Measurements from ENCODE around the gene AUTS2. TPM values are rescaled to one million over a fixed set of nuclear protein-coding genes. Genes with fewer than 3 reads are reported as not detected.

The AUTS2 gene
- polyA plus RNA-seq, 3 donors, result 0.08 to 0.35 TPM; not detected in 1

GRCh38 chr7:70006261-70006920, 408.1 kb downstream of the AUTS2 start:
- intact Hi-C loops (cut with micrococcal nuclease), result no loop called here
- no peak for DNase-seq
- Histone ChIP-seq H3K4me1 (ENCODE audit: control insufficient read depth in 1 of 2, insufficient read depth in 2 of 2, low read length in 2 of 2) (peaks cover 6 to 7% of the 10 kb centered on the region in 2 donors), H3K4me3 (replicated peaks in 1 of 3; ENCODE audit: low read depth in 2 of 3, low read length in 3 of 3) (no peak overlapping the region), H3K9me3 (replicated peaks in 1 of 2; ENCODE audit: control insufficient read depth in 1 of 2, insufficient read depth in 1 of 2, low read length in 2 of 2) (no peaks in the 10 kb centered on the region), H3K36me3 (replicated peaks in 1 of 2; ENCODE audit: control insufficient read depth in 1 of 2, insufficient read depth in 2 of 2, low read length in 2 of 2) (no peaks in the 10 kb centered on the region), H2AFZ (ENCODE audit: insufficient read depth, low read depth, low read length, poor library complexity, severe bottlenecking) (peak overlapping the region; percentile 4), H4K20me1 (ENCODE audit: insufficient read depth, low read length) (no peaks in the 10 kb centered on the region), H3K9ac (ENCODE audit: insufficient read depth, low read length, poor library complexity, severe bottlenecking) (no peak overlapping the region), H3K79me2 (ENCODE audit: insufficient read depth, low read length) (no peaks in the 10 kb centered on the region), H3K4me2 (replicated peaks; ENCODE audit: extremely low read depth, low read length, poor library complexity, severe bottlenecking) (no peak overlapping the region), H3K27ac (ENCODE audit: low read depth in 1 of 2, low read length in 2 of 2) (no peak overlapping the region), H3K27me3 (ENCODE audit: control insufficient read depth in 2 of 2, insufficient read depth in 2 of 2, low read length in 2 of 2) (no peaks in the 10 kb centered on the region)
- H3K27me3 Mint-ChIP-seq (ENCODE audit: low read depth in 3 of 3), result peaks cover 0 to 6% (median 1%) of the 10 kb centered on the region in 3 donors
- peak overlapping the region in 1 of 7 donors; percentile 11 for H3K27ac Mint-ChIP-seq
- H3K4me3 Mint-ChIP-seq, result no peak overlapping the region
- H3K36me3 Mint-ChIP-seq, result no peaks in the 10 kb centered on the region
- 0% methylated on average over 3 of the region's 9 CpGs for WGBS (ENCODE audit: insufficient coverage)
- no peaks in the 10 kb centered on the region for H3K9me3 Mint-ChIP-seq
- no peak for TF ChIP-seq CTCF (IDR thresholded peaks at IDR 0.05)
- peaks cover 12% of the 10 kb centered on the region for H3K4me1 Mint-ChIP-seq

- WGBS (ENCODE audit: insufficient coverage), result no CpG with 5 or more reads among the region's 4 CpGs
- no peak for TF ChIP-seq CTCF (IDR thresholded peaks at IDR 0.05)
- H3K9me3 Mint-ChIP-seq, result no peaks in the 10 kb centered on the region
- no peak for DNase-seq
- Histone ChIP-seq H3K4me1 (ENCODE audit: control insufficient read depth in 1 of 2, insufficient read depth in 2 of 2, low read length in 2 of 2) (peaks cover 6 to 7% of the 10 kb centered on the region in 2 donors), H3K4me3 (replicated peaks in 1 of 3; ENCODE audit: low read depth in 2 of 3, low read length in 3 of 3) (no peak overlapping the region), H3K27me3 (ENCODE audit: control insufficient read depth in 2 of 2, insufficient read depth in 2 of 2, low read length in 2 of 2) (no peaks in the 10 kb centered on the region), H3K9ac (ENCODE audit: insufficient read depth, low read length, poor library complexity, severe bottlenecking) (no peak overlapping the region), H4K20me1 (ENCODE audit: insufficient read depth, low read length) (no peaks in the 10 kb centered on the region), H2AFZ (ENCODE audit: insufficient read depth, low read depth, low read length, poor library complexity, severe bottlenecking) (no peak overlapping the region), H3K9me3 (replicated peaks in 1 of 2; ENCODE audit: control insufficient read depth in 1 of 2, insufficient read depth in 1 of 2, low read length in 2 of 2) (no peaks in the 10 kb centered on the region), H3K27ac (ENCODE audit: low read depth in 1 of 2, low read length in 2 of 2) (no peak overlapping the region), H3K36me3 (replicated peaks in 1 of 2; ENCODE audit: control insufficient read depth in 1 of 2, insufficient read depth in 2 of 2, low read length in 2 of 2) (no peaks in the 10 kb centered on the region), H3K79me2 (ENCODE audit: insufficient read depth, low read length) (no peaks in the 10 kb centered on the region), H3K4me2 (replicated peaks; ENCODE audit: extremely low read depth, low read length, poor library complexity, severe bottlenecking) (no peak overlapping the region)
- H3K36me3 Mint-ChIP-seq, result no peaks in the 10 kb centered on the region
- no peak overlapping the region for H3K27ac Mint-ChIP-seq
- H3K4me1 Mint-ChIP-seq, result peaks cover 12% of the 10 kb centered on the region
- H3K27me3 Mint-ChIP-seq (ENCODE audit: low read depth in 3 of 3), result peaks cover 0 to 2% (median 1%) of the 10 kb centered on the region in 3 donors
- H3K4me3 Mint-ChIP-seq, result no peak overlapping the region
- intact Hi-C loops (cut with micrococcal nuclease), result no loop called here
Measured at GRCh38 chr7:70008466-70008865, 410.2 kb downstream of the AUTS2 start.

All from CD14-positive monocyte (primary cell).